A673 (cell line): ENCODE data around the gene CRYGS.

Experiments used
- EZH2 ChIP-seq: fragments of 200-600 bp; sonication (generic); IDR thresholded peaks from 2 replicates; pipeline ENCODE4 v1.6.1; 2017; ENCODE audit warnings: borderline replicate concordance, low read depth, mild to moderate bottlenecking, mixed read lengths, antibody characterized with exemption, low read length; ENCODE audit not compliant: poor library complexity, severe bottlenecking
- TF ChIP-seq, protein P1 (sequence below): fragments of 300-800, 200-600 bp; sonication (generic); conservative IDR thresholded peaks from 2 replicates; pipeline ENCODE4 v1.5.1; 2017; ENCODE audit warnings: low read depth, mild to moderate bottlenecking, antibody characterized with exemption, low read length, moderate library complexity, mixed read lengths

DNA sequence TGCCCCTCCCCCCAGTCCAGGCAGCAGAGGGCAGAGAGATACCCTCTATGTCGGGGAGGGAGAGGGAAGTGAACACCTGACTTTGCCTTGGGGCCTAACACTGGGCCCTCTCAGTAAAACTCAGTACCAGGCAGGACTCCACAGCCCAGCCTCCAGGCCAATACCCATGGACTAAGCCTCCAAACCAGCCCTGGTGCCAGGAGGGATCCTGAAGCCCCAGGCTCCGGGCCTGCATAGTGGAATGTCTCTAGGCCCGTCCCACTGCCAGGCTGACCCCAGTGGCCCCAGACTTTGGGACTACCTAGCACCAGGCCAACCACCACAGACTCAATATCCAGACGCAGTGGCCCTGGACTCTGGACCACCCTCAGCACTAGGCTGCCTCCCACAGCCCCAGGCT lies 46.6 kb downstream of the CRYGS start:
- TF ChIP-seq, protein P1, sequence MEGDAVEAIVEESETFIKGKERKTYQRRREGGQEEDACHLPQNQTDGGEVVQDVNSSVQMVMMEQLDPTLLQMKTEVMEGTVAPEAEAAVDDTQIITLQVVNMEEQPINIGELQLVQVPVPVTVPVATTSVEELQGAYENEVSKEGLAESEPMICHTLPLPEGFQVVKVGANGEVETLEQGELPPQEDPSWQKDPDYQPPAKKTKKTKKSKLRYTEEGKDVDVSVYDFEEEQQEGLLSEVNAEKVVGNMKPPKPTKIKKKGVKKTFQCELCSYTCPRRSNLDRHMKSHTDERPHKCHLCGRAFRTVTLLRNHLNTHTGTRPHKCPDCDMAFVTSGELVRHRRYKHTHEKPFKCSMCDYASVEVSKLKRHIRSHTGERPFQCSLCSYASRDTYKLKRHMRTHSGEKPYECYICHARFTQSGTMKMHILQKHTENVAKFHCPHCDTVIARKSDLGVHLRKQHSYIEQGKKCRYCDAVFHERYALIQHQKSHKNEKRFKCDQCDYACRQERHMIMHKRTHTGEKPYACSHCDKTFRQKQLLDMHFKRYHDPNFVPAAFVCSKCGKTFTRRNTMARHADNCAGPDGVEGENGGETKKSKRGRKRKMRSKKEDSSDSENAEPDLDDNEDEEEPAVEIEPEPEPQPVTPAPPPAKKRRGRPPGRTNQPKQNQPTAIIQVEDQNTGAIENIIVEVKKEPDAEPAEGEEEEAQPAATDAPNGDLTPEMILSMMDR: no peak
- TF ChIP-seq EZH2: no peak
